K562 (cell line): ENCODE results near the gene PLD3. TPM values are rescaled to one million over a fixed set of nuclear protein-coding genes. Genes with fewer than 3 reads are reported as not detected.
A peak's percentile ranks its signal among the peaks of the same experiment; 100 is the strongest.

Experiments used
- ATAC-seq: fragments of 200-7000 bp; cut with Tn5 transposase; 3 replicates; pipeline ENCODE4 v1.9.1; 2020; ENCODE audit warnings: moderate library complexity
- BruUV-seq: library from RNA; stranded (reverse); fragments of 400-500 nt; replicated peaks from 2 replicates; lab custom pipeline; 2021; lab: Mats Ljungman, UMichigan
- CTCF ChIA-PET: fragments of 300-600 bp; formaldehyde crosslinking; extraction: SDS; loops from one replicate; lab custom pipeline; 2021; ENCODE audit warnings: low intra/inter-chr PET ratio; lab: Yijun Ruan, JAX
- POLR2A ChIA-PET: fragments of 300-600, 350-650 bp; sonication (Branson Sonifier 250); formaldehyde crosslinking; extraction: SDS; loops from one replicate; lab custom pipeline; 2021; ENCODE audit warnings: antibody characterized with exemption, inconsistent platforms; lab: Yijun Ruan, JAX
- DNase-seq, 4 experiments: peaks; one replicate each; pipeline versions ENCODE4 v3.0.0 to v3.0.0-alpha.2; 2011 to 2018; ENCODE audit warnings: low spot score in 3 of 4, mixed read lengths in 3 of 4; ENCODE audit errors: extremely low read depth in 1 of 4
- FAIRE-seq: peaks from 2 replicates; lab custom pipeline; 2011; peaks lifted over from hg19 to GRCh38; lab: Jason Lieb, UNC
- H2AFZ ChIP-seq: 2 replicates; pipeline ENCODE4 v1.6.0; 2011; ENCODE audit warnings: low read depth, low read length, control low read depth, inconsistent platforms
- H3K27ac ChIP-seq: fragments of 200-600 bp; 3 replicates; pipeline ENCODE4 v1.8.0; 2011; ENCODE audit warnings: low read depth, mild to moderate bottlenecking, control low read depth, inconsistent platforms, low read length, moderate library complexity, mixed read lengths; ENCODE audit errors: extremely low read depth
- H3K27me3 ChIP-seq, 2 experiments: fragments of 300-600 bp in 1 of 2; 2 replicates in 1 of 2; 3 replicates in 1 of 2; pipeline versions ENCODE4 v1.6.0 to v1.8.0; 2011; ENCODE audit warnings: inconsistent platforms in 2 of 2, low read length in 2 of 2, mild to moderate bottlenecking in 1 of 2, mixed read lengths in 1 of 2, moderate library complexity in 1 of 2; ENCODE audit not compliant: control insufficient read depth in 2 of 2, insufficient read depth in 2 of 2
- H3K36me3 ChIP-seq: fragments of 300-600 bp; 3 replicates; pipeline ENCODE4 v1.8.0; 2011; ENCODE audit warnings: mild to moderate bottlenecking, low read length, inconsistent platforms; ENCODE audit not compliant: control insufficient read depth, insufficient read depth
- H3K4me1 ChIP-seq, 2 experiments: fragments of 200-600 bp in 1 of 2; replicated peaks in 1 of 2; 2 replicates in 1 of 2; 3 replicates in 1 of 2; pipeline versions ENCODE4 v1.5.1 to v1.8.0; 2011; ENCODE audit warnings: inconsistent platforms in 2 of 2, low read length in 2 of 2, mild to moderate bottlenecking in 1 of 2, mixed read lengths in 1 of 2, moderate library complexity in 1 of 2; ENCODE audit not compliant: control insufficient read depth in 2 of 2, insufficient read depth in 2 of 2
- H3K4me2 ChIP-seq: 2 replicates; pipeline ENCODE4 v1.6.1; 2011; ENCODE audit warnings: low read length, control low read depth, inconsistent platforms, mixed read lengths; ENCODE audit not compliant: insufficient read depth
- H3K4me3 ChIP-seq: fragments of 200-600 bp; sonication (generic), shearing (Covaris generic); 2 replicates; pipeline ENCODE4 v1.5.1; 2016; ENCODE audit warnings: control low read depth, inconsistent platforms
- H3K79me2 ChIP-seq: fragments of 200-600 bp; 3 replicates; pipeline ENCODE4 v1.8.0; 2011; ENCODE audit warnings: low read length, inconsistent platforms; ENCODE audit not compliant: control insufficient read depth, insufficient read depth
- H3K9ac ChIP-seq, 2 experiments: 2 replicates each; pipeline versions ENCODE4 v1.6.0 to v1.6.1; 2011; ENCODE audit warnings: low read depth in 2 of 2, low read length in 2 of 2, control low read depth in 1 of 2, inconsistent platforms in 1 of 2, mild to moderate bottlenecking in 1 of 2, mixed read lengths in 1 of 2; ENCODE audit not compliant: insufficient read depth in 1 of 2
- H3K9me1 ChIP-seq: one replicate; pipeline ENCODE4 v1.6.0; 2011; ENCODE audit warnings: inconsistent platforms, mild to moderate bottlenecking, low read length, moderate library complexity; ENCODE audit not compliant: control insufficient read depth, insufficient read depth
- H3K9me3 ChIP-seq: replicated peaks from 2 replicates; pipeline ENCODE4 v1.5.1; 2011; ENCODE audit warnings: low read depth, low read length, inconsistent platforms; ENCODE audit not compliant: control insufficient read depth, insufficient read depth
- H4K20me1 ChIP-seq: replicated peaks from 2 replicates; pipeline ENCODE4 v1.6.1; 2011; ENCODE audit warnings: low read length, inconsistent platforms, mixed read lengths; ENCODE audit not compliant: control insufficient read depth, insufficient read depth
- ARID1B ChIP-seq: fragments of 450-650 bp; IDR thresholded peaks from 2 replicates; pipeline ENCODE4 v1.6.1; 2016; ENCODE audit warnings: antibody characterized with exemption, mild to moderate bottlenecking, inconsistent platforms
- HMBOX1 ChIP-seq: sonication (generic); IDR thresholded peaks from 2 replicates; pipeline ENCODE4 v1.6.1; 2016
- KDM4B ChIP-seq, 2 experiments: fragments of 450-650 bp in 1 of 2; sonication (generic) in 1 of 2; IDR thresholded peaks; 2 replicates each; pipeline ENCODE4 v1.6.1; 2016 to 2017; ENCODE audit warnings: borderline replicate concordance in 2 of 2, antibody characterized with exemption in 1 of 2, low read depth in 1 of 2, mild to moderate bottlenecking in 1 of 2
- MAZ ChIP-seq, 2 experiments: fragments of 450-650 bp in 1 of 2; sonication (generic) in 1 of 2; formaldehyde crosslinking; IDR thresholded peaks in 1 of 2; conservative IDR thresholded peaks in 1 of 2; 2 replicates each; pipeline versions ENCODE4 v1.4.0 to v1.5.0; 2020; ENCODE audit warnings: mild to moderate bottlenecking in 1 of 2, missing genetic modification reagents in 1 of 2
- MTA1 ChIP-seq: fragments of 450-650 bp; IDR thresholded peaks from 2 replicates; pipeline ENCODE4 v1.6.1; 2017; ENCODE audit warnings: borderline replicate concordance
- PBX2 ChIP-seq, 2 experiments: IDR thresholded peaks in 1 of 2; conservative IDR thresholded peaks in 1 of 2; 2 replicates each; pipeline ENCODE4 v1.6.1; 2016; ENCODE audit warnings: low read depth in 2 of 2, mild to moderate bottlenecking in 1 of 2, missing compliant biosample characterization in 1 of 2, missing genetic modification characterization in 1 of 2, moderate library complexity in 1 of 2
- RCOR1 ChIP-seq, 2 experiments: IDR thresholded peaks; 2 replicates each; pipeline ENCODE4 v1.6.1; 2012; ENCODE audit warnings: low read depth in 2 of 2, low read length in 2 of 2, borderline replicate concordance in 1 of 2, improper control_type of control experiment in 1 of 2
- RNF2 ChIP-seq: sonication (generic); IDR thresholded peaks from 2 replicates; pipeline ENCODE4 v1.6.1; 2016
- SMARCA4 ChIP-seq: fragments of 450-650 bp; IDR thresholded peaks from 2 replicates; pipeline ENCODE4 v1.6.1; 2016
- SMARCE1 ChIP-seq: fragments of 450-650 bp; IDR thresholded peaks from 2 replicates; pipeline ENCODE4 v1.7.1; 2016; ENCODE audit warnings: mild to moderate bottlenecking
- SOX6 ChIP-seq: fragments of 450-650 bp; IDR thresholded peaks from 2 replicates; pipeline ENCODE4 v1.6.1; 2014; ENCODE audit warnings: mild to moderate bottlenecking
- SRSF7 ChIP-seq: fragments of 200-400 bp; formaldehyde crosslinking; optimal IDR thresholded peaks from 2 replicates; pipeline ENCODE3; 2017; ENCODE audit warnings: mild to moderate bottlenecking, low read depth, low read length
- U2AF2 ChIP-seq: fragments of 200-400 bp; formaldehyde crosslinking; optimal IDR thresholded peaks from 2 replicates; pipeline ENCODE3; 2017; ENCODE audit warnings: low read depth, mild to moderate bottlenecking, low read length
- VEZF1 ChIP-seq: fragments of 200-800 bp; sonication (Bioruptor generic); IDR thresholded peaks from 2 replicates; pipeline ENCODE4 v1.6.1; 2017; ENCODE audit warnings: missing genetic modification characterization, missing compliant biosample characterization
- ZFP36 ChIP-seq: fragments of 150-350 bp; IDR thresholded peaks from 2 replicates; pipeline ENCODE4 v1.6.1; 2018; ENCODE audit warnings: low read length, low read depth; ENCODE audit not compliant: partially characterized antibody
- ZNF347 ChIP-seq: fragments of 450-650 bp; formaldehyde crosslinking; IDR thresholded peaks from 2 replicates; pipeline ENCODE4 v1.4.0; 2020; ENCODE audit warnings: low read depth, mild to moderate bottlenecking, moderate library complexity
- ZNF668 ChIP-seq: fragments of 250-450 bp; sonication (Bioruptor Pico); IDR thresholded peaks from 2 replicates; pipeline ENCODE4 v1.8.0; 2022; ENCODE audit warnings: mild to moderate bottlenecking, inconsistent platforms
- ZSCAN32 ChIP-seq: fragments of 450-650 bp; formaldehyde crosslinking; IDR thresholded peaks from 2 replicates; pipeline ENCODE4 v1.4.0; 2020; ENCODE audit warnings: mild to moderate bottlenecking, moderate library complexity
- WGBS: fragments of 100-300 bp; shearing (Covaris generic); methylation state at CpG from one replicate; pipeline ENCODE4 v1.1.6; 2016; ENCODE audit warnings: low coverage, mixed read lengths; ENCODE audit not compliant: insufficient coverage; ENCODE audit errors: missing lambda C conversion rate; 5-methylcytosine and 5-hydroxymethylcytosine counted together
- in situ Hi-C: fragments of 300-500 bp; cut with MboI; formaldehyde crosslinking; loops from 4 replicates; pipeline ENCODE4 v1.15.0; 2018; ENCODE audit warnings: inconsistent platforms, mixed read lengths
- intact Hi-C: fragments of 100-400 bp; cut with micrococcal nuclease; formaldehyde crosslinking; loops from 2 replicates; pipeline ENCODE4 v1.14.2; 2022
- polyA plus RNA-seq, 8 experiments: library from polyadenylated mRNA; depleted of rRNA in 4 of 8; stranded (reverse) in 5 of 8; unstranded in 3 of 8; fragments of >200 nt; fragmentation: Nextera tagmentation in 2 of 8; fragmentation: Illumina TruSeq in 1 of 8; extraction: Ambion mirVana in 2 of 8; extraction: Trizol in 1 of 8; gene quantifications; 2 replicates each; pipeline versions ENCODE4 v1.2.1 to v1.2.3, GENCODE V29; 2011 to 2014; ENCODE audit warnings: inconsistent platforms in 1 of 8, missing spikeins in 1 of 8
- total RNA-seq, 7 experiments: library from RNA; depleted of rRNA in 6 of 7; stranded (reverse); fragments of >200 nt in 6 of 7; fragmentation: Illumina TruSeq in 2 of 7; extraction: Trizol in 2 of 7; gene quantifications; 2 replicates each; pipeline versions ENCODE4 v1.2.1 to v1.2.3, GENCODE V29; 2011 to 2021; ENCODE audit warnings: low replicate concordance in 1 of 7

PLD3 gene
- total and polyA plus RNA-seq, 9 of the 15 experiments (the other 6 are each of a cell fraction or from before 2014, with no cell fraction given), result 2.3 to 128 (median 72.7) TPM

- in situ Hi-C loops, result no loop called here
- no TSS peak for BruUV-seq
- no peak for TF ChIP-seq ZNF347
- TF ChIP-seq ZSCAN32 (CRISPR knock-in tag), result no peak
- peak; percentile 84 for TF ChIP-seq SMARCA4
- TF ChIP-seq HMBOX1, result peak; percentile 66
- peak; percentile 71 for TF ChIP-seq ARID1B
- no peak for TF ChIP-seq KDM4B (IDR thresholded peaks at IDR 0.05; ENCODE audit: borderline replicate concordance in 2 of 2, low read depth in 1 of 2)
- no peak for TF ChIP-seq ZNF668 (CRISPR knock-in tag)
- TF ChIP-seq PBX2 (CRISPR knock-in tag; IDR thresholded peaks at IDR 0.05; ENCODE audit: low read depth), result no peak
- no peak for TF ChIP-seq PBX2 (tag; conservative IDR thresholded peaks at IDR 0.05; ENCODE audit: low read depth)
- TF ChIP-seq ZFP36, result peak; percentile 4
- peak; percentile 50; the same call in 1 of the 2 replicates for TF ChIP-seq VEZF1 (CRISPR knock-in tag)
- no peak for TF ChIP-seq U2AF2
- peak in 1 of 2 experiments; percentile 32; a peak in 2 of 4 replicates for TF ChIP-seq MAZ (CRISPR knock-in tag; conservative IDR thresholded peaks at IDR 0.05 in 1 of 2, IDR thresholded peaks at IDR 0.05 in 1 of 2)
- peak in 1 of 2 experiments; percentile 90; a peak in 2 of 4 replicates for TF ChIP-seq RCOR1 (IDR thresholded peaks at IDR 0.05; ENCODE audit: borderline replicate concordance in 1 of 2, low read depth in 2 of 2, low read length in 2 of 2)
- TF ChIP-seq SMARCE1, result peak; percentile 81; the same call in 1 of the 2 replicates
- TF ChIP-seq SOX6, result peak; percentile 70
- TF ChIP-seq RNF2, result peak; percentile 56; the same call in 1 of the 2 replicates
- no peak for TF ChIP-seq SRSF7
- 0 out of 2 replicates have a peak, but pooled peaks have one; percentile 55 for TF ChIP-seq MTA1
Observed at GRCh38 chr19:40363069-40363468, 14.6 kb downstream of the PLD3 start.

More at GRCh38 chr19:40363069-40363468, 14.6 kb downstream of the PLD3 start:
- peaks cover 12% of the 10 kb centered on the region; the same call in 2 of the 3 replicates for H3K79me2 ChIP-seq
- no peaks in the 10 kb centered on the region for H3K9me1 ChIP-seq
- FAIRE-seq, result peak; percentile 89
- ChIA-PET CTCF (no interaction called here), POLR2A (interaction anchor here (0.6 to 1.2 kb wide), 2 partner anchors 15 to 58 kb away, joined by 3 read pairs; partner anchors contain the start of genes C19orf47 and PLD3)
- H3K4me3 ChIP-seq, result no peak overlapping the region
- H2AFZ ChIP-seq, result no peak overlapping the region
- intact Hi-C loops, result loop anchor here (10.0 kb wide), 1 partner anchor 218 kb away; no protein-coding TSS in a partner anchor
- H3K36me3 ChIP-seq, result peaks cover 16% of the 10 kb centered on the region; the same call in 2 of the 3 replicates
- peak; percentile 45 for ATAC-seq
- no peaks in the 10 kb centered on the region for H4K20me1 ChIP-seq
- H3K9ac ChIP-seq, result peak overlapping the region in 1 of 2 experiments; percentile 57; a peak in 1 of 4 replicates
- H3K4me2 ChIP-seq, result peak overlapping the region; percentile 36; the same call in 1 of the 2 replicates
- no peaks in the 10 kb centered on the region for H3K9me3 ChIP-seq
- peak overlapping the region; percentile 53; the same call in 1 of the 3 replicates for H3K27ac ChIP-seq
- WGBS, result 15% methylated on average over 5 of the region's 5 CpGs
- DNase-seq, result peak in 3 of 4 experiments; percentile 28 to 66 (median 61)
- H3K27me3 ChIP-seq, result no peaks in the 10 kb centered on the region
- peaks cover 35 to 48% of the 10 kb centered on the region in 2 experiments for H3K4me1 ChIP-seq
